Measurements from ENCODE around the gene ZDHHC8.

The ZDHHC8 gene

GRCh38 chr22:20182365-20182764 lies 50.8 kb downstream of the ZDHHC8 start:
- no peak for DNase-seq

DNA sequence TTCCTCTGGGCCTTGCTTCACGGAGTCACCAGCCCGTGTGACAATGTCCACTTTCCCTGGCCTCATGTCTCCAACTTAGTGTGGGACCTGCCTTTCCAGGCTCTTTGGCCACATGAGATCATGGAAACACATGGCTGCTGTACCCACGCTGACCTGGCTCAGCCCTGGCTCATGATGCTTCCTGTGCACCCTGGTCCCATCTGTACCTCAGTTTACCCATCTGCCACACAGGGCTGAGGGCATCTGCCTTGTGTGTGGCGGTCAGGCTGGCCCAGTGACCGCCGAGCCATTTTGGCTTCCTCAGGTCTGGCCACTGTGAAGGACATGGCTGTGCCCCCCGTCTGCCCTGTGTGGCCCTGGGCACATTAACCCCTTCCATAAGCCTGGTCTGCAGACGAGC lies 51.5 kb downstream of the ZDHHC8 start:
- no peak for DNase-seq

DNA sequence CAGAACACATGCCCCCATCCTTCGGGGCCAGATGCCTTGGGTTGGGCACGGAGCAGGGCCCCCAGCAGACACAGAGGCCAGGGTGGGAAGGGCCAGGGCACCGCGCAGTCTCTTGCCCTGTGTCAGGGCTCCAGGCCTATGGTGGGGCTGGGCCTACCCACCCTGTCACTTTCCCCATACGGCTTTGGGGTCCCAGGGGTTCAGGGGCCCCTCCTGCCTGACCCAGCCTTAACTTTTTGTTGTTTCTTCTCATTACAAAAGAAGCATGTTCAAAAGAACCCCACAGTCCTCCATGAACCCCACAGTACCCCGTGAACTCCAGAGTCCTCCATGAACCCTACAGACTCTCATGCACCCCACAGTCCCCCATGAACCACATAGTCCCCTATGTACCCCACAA lies 52.2 kb downstream of the ZDHHC8 start:
- DNase-seq, result no peak

DNA sequence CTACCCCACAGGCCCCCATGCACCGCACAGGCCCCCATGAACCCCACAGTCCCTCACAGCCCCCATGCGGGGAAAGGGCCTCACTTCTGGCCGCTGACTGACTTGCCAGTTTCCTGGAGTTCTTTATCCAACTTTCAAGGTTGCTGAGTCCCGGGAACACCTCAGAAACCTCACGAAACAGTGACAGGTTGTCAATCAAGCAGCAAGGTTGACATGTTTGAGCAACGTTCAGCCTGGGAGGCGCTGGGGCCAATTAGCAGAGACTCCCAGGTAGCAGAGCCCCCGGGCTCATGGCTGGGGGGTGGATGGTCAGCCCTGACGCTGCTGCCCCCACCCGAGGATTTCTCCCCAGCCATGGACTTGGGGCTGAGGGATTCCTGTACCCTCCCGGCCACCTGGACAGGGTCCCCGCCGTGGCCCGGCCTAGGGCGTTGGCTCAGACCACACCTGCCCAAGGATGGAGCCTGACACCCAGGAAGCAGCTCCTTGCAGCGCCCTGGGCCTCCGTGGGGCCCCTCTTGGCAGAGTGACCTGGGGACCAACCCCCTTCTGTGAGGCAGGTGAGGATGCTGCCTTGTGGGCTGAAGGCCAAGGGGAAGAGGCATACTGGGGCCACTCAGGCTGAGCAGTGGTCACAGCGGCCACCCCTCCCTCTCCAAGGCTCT lies 53.0 kb downstream of the ZDHHC8 start:
- DNase-seq, result no peak

DNA sequence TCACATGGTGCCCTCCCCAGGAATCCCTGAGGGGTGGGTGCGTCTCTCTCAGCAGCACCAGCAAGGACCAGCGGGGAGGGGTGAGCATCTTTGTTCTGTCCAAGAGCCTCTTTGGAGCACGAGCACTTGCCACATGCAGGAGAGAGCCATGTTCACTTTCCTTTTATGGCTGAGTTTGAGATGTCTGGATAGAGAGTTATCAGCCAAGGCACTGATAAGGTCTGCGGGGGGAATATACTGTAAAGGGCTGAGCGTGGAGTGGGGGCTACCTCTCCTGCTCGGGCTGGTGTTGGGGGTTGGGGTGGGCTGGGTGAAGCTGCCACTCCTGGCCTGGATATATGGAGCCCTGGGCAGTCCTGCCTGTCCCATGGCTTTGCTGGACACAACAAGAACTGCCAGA lies 54.1 kb downstream of the ZDHHC8 start:
- no peak for DNase-seq

DNA sequence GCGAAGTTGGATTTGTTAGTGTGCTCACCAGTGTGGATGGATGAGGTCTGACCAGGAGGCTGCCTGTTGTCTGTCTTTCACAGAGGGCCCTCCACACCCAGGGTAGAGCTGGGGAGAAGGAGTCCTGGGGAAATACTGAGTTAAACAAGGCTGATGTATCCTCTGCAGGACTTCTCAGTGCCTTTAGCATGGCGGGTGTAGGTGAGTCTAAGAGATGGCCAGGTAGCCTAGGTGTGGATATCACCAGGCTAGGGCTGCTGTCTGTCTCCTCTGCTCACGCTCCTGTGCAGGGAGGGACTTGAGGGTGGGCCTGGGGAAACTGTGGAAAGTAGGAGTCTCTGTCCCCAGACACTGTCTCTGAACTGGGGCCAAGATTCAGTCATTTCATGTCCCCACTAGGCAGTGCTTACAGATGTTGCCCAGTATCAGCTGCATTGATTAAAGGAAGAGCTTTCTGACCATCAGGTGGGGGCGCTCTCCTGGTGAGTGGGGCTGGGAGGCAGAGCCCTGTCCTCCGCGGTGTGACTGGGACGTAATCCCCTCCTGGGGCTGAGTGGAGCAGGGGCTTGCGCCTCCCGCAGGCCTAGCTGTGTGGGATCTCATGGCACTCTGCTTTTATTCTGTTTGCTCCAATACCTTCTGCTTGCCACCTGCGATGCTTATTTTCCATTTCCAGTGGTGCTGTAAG lies 54.7 kb downstream of the ZDHHC8 start:
- DNase-seq, result no peak

- DNase-seq, result no peak
Measured at GRCh38 chr22:20186871-20187546, 55.4 kb downstream of the ZDHHC8 start.

DNA sequence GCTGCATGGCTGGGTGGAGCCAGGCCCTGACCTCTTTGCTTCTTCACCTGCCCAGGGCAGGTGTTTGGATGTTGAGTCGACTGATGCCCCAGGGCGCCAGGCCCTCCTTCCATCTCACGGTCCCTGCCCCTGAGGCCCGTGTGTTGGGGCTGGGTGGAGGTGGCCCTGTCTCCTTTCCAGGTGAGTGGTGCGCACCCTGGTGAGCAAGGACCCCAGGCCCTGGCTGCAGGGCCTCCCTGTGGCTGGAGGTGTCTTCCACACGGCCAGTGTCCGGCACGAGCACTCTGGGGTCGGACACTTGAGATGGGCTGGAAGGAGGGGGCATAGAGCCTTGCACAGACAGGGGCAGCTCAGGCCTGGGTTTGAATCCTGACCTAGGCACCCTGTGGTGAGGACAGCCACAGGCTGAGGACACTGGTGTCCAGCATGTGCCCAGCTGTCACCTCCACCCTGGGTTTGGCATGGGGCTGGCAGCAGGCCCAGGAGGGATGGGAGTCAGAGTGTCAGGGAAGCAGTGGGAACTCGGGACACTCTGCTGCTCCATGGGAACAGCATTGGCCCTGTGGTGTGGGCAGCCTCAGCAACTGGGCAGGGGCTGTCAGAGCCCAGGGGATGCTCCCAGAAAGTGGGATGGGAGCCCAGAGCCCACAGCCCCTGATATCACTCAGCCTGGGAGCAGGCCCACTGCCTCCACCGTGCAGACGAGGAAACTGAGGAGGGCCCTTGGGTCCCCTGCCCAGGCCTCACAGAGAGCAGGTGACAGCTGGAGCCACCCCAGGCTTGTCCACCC lies 56.4 kb downstream of the ZDHHC8 start:
- DNase-seq, result no peak

GRCh38 chr22:20188567-20188877 lies 56.9 kb downstream of the ZDHHC8 start:
- no peak for DNase-seq

DNA sequence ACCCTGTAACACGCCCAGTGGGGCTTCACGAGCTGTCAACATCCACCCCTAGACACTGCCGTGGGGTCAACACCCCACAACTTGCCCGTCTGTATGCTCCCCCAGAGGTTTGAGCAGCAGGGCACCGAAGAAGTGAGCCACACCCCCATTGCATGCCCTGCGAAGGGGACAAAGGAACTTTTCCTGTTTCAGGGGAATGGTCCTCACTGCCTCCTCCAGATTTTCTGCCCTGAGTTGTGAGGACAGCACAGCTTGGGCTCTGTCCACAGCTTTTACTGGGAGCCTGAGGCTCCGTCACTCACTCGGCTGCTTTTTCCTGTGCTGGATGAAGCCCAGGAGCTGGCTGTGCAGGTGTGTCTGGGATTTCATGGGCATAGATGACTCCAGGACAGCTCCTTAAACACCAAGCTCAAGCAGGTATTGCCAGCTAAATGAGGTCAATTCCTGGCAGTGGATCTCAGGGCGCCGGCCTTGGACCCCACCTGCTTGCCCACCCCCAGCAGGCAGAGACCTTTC lies 59.5 kb downstream of the ZDHHC8 start:
- DNase-seq, result no peak

DNA sequence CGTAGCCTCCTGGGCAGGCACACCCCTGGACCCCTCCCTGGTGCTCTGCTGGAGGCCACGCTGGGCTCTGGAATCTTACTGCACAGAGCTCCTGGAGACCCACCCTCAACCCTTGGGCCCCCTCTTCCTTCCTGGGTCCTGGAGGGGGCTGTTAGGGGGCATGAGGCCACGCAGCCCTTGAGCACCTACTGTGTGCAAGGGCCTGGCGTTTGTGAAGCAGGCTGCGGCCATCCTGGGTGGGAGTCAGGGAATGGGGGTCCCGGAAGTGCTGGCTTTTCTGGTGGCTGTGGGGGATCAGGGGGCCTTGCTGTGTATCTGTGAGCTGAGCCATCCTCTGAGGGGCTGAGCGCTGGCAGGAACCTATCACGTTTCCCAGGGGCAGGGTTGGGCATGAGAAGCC lies 60.2 kb downstream of the ZDHHC8 start:
- no peak for DNase-seq

DNA sequence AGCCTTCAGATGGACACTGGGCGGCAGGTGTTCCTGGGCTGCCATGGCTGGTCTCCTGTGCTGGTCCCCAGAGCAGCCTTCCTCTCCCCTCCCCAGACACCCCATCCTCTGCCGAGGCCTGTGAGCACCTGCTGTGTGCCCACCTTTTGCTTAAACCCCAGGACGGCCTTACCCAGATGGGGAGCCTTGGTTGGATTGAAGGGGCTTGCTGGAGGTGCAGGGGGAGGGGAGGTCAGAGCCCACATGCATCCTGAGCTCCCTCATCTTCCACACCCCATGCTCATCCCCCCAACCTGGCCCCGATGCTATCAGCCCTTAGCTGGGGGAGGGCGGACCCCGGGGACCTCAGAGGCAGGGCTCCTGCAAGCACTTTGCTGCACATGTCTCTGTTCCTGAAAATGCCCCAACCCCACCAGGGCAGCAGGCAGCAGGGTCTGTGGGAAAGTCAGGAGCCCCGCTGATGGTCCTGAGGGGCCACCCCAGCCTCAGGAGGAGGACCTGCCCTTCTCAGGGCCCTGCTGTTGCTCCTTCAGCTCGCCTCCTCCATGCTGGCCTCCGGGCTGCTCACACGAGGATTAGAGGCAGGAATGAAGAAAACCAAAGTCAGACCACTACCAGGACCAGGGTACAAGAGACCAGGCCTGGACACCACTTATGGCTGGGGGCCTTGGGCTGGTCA lies 60.8 kb downstream of the ZDHHC8 start:
- DNase-seq, result no peak

DNA sequence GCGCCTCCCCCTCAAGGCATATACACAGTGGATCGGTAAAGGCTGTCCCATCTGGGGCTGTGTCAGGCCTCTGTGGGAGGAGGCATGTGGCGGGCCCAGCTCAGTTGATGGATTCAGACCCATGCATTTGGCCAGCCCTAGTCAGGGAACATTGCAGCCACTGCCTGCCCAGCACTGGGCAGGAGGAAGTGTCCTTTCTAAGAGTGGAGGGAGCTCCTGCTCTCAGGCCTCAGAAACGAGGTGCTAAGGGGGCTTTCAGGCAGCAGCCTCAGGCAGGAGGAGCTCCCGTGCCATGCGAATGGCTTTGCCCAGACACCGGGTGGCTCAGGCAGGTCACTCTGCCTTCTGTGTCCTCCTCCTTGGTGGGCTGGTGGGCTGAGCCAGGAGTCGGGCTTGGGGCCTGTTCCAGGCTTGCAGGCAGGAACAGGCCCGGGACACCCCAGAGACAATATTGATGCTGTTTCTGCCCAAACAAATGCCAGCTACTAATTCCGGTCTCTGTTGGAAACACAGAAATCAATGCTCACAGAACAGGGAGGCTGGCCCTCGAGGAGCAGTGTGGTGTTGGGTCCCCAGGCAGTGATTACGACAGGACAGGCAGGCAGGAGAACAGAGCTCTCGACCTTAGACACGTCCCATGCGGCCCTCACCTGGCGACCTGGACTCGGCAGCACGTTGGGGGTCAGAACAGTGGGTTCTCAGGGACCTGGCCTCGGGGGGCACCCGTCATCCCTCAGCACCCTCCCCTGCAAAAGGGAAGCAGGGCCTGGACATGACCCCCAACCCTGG lies 61.6 kb downstream of the ZDHHC8 start:
- DNase-seq, result no peak

- no peak for DNase-seq
Measured at GRCh38 chr22:20193761-20194494, 62.3 kb downstream of the ZDHHC8 start.

DNA sequence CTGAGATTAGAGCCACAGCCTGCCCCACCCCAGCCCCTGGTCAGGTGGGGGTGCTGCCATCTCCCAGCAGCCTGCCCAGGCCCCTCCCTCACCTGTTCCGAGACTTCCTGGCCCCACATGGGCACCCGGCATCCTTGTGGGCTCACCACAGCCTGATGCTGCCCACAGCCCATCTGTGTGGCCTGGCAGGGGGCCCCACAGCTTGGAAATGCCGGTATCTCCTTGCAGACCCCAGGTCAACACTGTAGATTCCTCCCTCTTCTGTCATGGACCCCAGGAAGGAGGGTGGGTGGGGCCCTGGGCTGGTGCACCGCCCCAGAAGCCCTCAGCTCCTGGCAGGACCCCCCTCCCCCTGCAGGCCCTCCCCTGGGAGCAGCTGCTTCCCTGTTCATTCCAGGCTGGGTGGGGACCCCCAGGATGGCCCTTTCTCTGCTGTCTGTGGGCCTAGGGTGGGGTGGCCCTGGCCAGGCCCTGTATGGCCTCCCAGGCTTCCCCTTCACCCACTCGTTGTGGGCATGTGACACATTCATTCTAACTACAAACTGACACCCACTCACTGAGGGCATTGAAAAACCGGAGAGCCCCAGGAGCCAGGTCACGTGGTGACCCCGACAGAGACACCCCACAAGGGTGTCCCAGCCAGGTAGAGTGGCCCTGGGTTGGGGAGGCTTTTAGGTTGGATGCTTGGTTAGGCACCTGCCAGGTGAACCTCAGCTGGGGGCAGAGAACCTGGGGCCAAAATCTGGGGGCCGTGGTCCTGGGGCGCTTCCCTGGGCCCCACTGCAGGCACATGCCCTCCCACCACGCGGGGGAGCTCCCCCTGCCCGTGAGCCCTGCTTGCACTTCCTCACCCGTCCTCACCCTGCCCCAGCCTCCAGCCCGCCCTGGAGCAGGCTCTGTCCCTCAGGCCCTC lies 63.3 kb downstream of the ZDHHC8 start:
- DNase-seq, result no peak

- DNase-seq, result no peak
Measured at GRCh38 chr22:20196094-20196842, 64.7 kb downstream of the ZDHHC8 start.

Data from GOT3 (cell line).